Cardiac fibroblast (primary cell): ENCODE results near the gene NCOA3.

Experiments used
- DNase-seq, 2 donors: peaks; one replicate each; pipeline versions ENCODE4 v3.0.0 to v3.0.0-alpha.2; 2010; ENCODE audit warnings: low read depth in 2 of 2
- H3K4me3 ChIP-seq, 2 donors: replicated peaks in 1 of 2; 1 replicate in 1 of 2; 2 replicates in 1 of 2; pipeline ENCODE4 v1.5.1; 2011; ENCODE audit warnings: low read depth in 2 of 2, low read length in 2 of 2, mild to moderate bottlenecking in 2 of 2, moderate library complexity in 1 of 2
- TF ChIP-seq, protein P1 (sequence below): IDR thresholded peaks from one replicate; pipeline ENCODE4 v1.5.1; 2011; ENCODE audit warnings: low read depth, mild to moderate bottlenecking, low read length, inconsistent platforms

Gene NCOA3

DNA sequence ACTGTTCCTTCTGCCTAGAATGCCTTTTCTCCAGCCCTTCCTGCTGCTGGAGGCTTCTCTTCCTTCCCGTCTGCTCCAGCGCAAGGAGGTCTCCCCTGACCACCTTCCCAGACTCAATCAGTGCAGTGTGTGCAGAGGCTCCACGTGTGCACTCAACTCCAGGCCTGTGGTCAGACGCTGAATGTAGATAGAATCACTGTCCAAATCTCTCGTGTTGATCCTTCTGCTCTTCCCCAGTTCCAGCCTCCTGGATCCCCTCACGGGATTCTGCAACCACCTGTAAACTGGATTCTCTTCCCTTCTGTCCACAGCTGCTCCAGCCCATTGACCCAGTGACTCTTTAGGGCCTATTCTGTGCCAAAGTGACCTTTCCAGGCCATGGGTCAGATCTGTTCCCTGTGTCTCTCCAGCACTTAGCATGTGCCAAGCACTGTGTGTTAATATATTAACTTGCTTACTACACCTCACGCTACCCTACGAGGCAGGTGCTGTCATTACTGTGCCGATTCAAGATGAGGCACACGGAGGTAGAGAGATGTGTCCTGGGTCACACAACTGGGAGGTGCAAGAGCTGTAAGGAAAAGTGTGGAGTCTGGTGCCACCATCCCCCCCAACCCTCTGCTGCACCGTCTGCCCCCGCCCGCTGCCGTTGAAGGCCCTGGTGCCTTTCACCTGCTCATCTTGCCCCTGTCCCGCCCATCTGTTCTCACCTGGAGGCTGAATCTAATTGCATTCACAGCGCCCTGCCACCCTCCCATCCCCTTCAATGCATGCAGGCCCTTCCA lies 171.4 kb downstream of the NCOA3 start:
- TF ChIP-seq, protein P1, sequence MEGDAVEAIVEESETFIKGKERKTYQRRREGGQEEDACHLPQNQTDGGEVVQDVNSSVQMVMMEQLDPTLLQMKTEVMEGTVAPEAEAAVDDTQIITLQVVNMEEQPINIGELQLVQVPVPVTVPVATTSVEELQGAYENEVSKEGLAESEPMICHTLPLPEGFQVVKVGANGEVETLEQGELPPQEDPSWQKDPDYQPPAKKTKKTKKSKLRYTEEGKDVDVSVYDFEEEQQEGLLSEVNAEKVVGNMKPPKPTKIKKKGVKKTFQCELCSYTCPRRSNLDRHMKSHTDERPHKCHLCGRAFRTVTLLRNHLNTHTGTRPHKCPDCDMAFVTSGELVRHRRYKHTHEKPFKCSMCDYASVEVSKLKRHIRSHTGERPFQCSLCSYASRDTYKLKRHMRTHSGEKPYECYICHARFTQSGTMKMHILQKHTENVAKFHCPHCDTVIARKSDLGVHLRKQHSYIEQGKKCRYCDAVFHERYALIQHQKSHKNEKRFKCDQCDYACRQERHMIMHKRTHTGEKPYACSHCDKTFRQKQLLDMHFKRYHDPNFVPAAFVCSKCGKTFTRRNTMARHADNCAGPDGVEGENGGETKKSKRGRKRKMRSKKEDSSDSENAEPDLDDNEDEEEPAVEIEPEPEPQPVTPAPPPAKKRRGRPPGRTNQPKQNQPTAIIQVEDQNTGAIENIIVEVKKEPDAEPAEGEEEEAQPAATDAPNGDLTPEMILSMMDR, result no peak
- no peak overlapping the region for H3K4me3 ChIP-seq
- no peak for DNase-seq

DNA sequence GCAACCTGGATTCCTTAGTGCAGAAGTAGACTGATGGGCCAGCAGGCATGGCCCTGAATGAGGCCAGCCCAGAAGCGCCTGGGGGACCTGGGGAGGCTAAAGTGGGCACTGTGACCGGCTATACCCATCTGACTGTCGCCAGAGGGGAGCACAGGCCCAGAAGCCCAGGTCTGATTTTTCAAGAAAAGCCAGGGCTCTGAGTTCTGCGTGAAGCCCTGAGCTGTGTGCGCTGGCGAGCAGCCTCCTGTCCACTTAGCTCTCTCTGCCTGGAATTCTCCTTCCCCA lies 171.9 kb downstream of the NCOA3 start:
- H3K4me3 ChIP-seq, result no peak overlapping the region
- TF ChIP-seq, protein P1, result no peak
- no peak for DNase-seq

DNA sequence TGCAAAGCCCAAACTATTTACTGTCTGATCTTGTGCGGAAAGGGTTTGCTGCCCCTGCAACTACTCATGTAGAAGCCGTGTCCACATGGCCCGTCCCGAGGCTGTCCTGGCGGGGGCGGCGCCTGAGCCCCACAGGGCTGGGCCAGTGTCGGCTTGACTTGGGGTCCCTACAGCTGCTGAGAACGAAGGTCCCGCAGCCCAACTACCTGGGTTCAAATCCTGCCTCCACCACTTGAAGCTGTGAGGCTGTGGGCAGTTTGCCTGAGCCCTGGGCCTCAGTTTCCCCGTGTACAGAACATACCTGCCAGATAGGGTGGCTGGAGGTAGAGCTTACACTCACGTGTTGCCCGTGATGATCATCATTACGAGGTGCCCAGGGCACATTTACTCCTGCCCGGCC lies 172.5 kb downstream of the NCOA3 start:
- TF ChIP-seq, protein P1, result no peak
- DNase-seq, result no peak
- no peak overlapping the region for H3K4me3 ChIP-seq

DNA sequence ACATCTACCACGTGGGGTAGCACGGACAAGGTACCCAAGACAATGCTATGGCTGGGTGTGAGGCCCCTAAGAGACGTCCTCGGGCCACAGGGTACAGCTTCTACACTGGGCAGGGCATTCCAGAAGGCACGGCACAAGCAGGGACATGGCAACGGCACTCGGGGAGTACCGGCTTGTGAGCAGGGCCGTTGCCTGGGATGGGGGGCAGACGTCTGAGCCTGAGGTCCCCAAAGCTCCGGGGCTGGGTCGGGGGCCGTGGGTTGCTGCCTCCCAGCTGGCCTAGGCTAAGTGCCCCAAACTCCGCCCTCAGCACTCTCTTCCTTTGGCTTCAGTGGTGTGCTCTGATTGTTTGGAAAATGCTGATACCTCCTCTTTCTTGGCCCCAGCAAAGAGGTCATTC lies 173.0 kb downstream of the NCOA3 start:
- DNase-seq, result no peak
- no peak overlapping the region for H3K4me3 ChIP-seq
- TF ChIP-seq, protein P1, result no peak

DNA sequence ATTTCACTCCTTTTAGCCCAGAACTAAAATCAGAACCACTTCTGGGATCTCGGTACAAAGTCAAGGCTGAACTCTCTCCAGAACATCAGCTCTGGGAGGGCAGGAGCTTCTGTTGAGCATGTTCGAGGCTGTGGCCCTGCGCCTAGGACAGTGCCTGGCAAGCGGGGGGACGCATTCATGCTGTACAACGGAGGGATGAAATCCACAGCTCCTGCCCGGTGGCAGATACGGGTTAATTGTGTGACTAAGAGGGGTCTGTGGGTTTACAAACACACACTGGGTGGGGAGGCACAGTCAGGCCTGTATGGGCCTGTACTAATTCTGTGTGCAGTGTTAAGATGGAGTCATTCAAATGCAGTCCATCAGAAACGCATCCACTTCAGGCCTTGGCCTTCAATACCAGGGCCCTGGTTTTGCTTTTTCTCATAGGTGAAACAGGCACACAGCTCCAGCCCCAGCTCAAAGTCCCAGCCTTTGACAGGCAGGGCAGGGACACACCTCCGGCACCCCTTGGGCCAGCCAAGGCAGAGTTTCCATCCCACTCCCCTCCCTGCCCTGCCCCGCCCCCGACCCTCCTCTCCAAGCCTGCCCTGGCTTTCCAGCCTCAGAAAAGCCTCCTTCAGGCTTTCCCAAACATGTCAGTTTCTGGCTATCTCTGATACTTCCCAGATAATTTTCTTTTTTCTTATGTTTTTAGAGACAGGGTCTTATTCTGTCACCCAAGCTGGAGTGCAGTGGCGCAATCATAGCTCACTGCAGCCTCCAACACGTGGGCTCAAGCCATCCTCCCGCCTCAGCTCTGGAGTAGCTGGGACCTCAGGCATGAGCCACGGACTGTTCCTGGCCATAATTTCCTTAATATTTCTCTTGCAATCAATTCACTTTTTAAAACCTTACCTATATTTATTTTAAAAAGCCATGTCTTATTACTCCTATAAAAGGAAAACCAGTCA lies 173.8 kb downstream of the NCOA3 start:
- no peak overlapping the region for H3K4me3 ChIP-seq
- DNase-seq, result no peak
- TF ChIP-seq, protein P1, result no peak

DNA sequence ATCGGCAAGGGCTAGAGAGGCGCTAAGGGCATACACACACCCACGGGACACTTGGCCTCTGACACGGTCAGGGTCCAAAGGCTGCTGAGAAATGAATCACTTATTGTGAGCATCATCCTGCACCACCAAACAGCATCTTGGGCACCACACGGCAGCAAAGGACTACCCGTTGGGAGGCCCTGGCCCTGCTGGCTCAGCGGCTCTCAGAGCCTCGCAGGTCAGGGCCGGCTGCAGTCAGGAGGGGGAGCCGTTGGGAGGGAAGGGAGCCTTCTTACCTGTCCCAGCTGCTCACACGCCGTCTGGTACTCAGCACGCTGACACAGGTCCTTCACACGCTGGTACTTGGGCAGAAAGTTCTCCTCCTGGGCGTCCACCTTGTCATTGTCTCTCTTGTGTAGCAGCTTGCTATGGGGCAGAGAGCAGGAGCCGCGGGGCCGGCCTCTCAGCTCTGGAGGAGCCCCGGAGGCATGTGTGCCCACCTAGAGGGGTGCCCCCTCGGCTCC lies 174.6 kb downstream of the NCOA3 start:
- H3K4me3 ChIP-seq, result no peak overlapping the region
- no peak for DNase-seq
- TF ChIP-seq, protein P1, result no peak
